Hippocampal formation (tissue), 2 donors: ENCODE data around the gene ZCCHC17.

Experiments used
- DNase-seq, 2 donors: peaks; one replicate each; lab custom pipeline; 2025; lab: John Stamatoyannopoulos, UW

Gene ZCCHC17

GRCh38 chr1:31394584-31395193 lies 97.9 kb downstream of the ZCCHC17 start:
- DNase-seq: peak; percentile 24 to 65

DNA sequence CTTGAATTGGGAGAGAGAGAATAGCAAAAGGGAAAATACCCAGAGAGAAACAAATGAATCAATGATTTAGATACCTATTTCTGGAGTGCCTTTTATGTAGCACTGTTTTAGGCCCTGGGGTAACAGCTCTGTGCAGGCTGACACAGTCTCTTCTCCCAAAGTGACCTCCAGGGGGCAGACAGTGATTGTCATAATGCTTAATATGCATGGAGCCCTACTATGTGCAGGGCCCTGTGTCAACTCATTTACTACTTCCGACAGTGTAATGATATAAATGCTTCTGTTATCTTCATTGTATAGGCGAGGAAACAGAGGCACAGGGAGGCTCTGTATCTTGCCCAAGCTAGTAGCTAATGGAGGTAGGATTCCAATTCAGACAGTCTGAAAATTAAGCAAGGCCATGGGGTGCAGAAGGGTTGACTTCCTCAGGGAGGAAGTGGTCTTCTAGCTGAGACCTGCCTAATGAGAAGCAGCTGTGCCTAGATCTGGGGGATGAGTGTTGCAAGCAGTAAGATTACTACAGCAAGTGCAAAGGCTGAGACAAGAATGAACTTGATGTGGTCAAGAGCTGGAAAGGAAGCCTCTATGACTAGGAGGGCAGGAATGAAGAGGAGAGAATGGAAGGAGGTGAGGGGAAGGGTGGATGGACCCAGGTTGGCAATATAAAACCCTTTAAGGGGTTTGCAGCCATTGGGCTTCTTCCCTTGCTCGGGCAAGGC lies 100.0 kb downstream of the ZCCHC17 start:
- DNase-seq: no peak

- no peak for DNase-seq
These were observed 100.7 kb downstream of the ZCCHC17 start for GRCh38 chr1:31397360-31398095.

- DNase-seq: no peak
These were observed 101.4 kb downstream of the ZCCHC17 start for GRCh38 chr1:31398246-31398645.

- DNase-seq: no peak
These were observed 103.1 kb downstream of the ZCCHC17 start for GRCh38 chr1:31399976-31400375.

GRCh38 chr1:31400393-31400792 lies 103.6 kb downstream of the ZCCHC17 start:
- DNase-seq: no peak

DNA sequence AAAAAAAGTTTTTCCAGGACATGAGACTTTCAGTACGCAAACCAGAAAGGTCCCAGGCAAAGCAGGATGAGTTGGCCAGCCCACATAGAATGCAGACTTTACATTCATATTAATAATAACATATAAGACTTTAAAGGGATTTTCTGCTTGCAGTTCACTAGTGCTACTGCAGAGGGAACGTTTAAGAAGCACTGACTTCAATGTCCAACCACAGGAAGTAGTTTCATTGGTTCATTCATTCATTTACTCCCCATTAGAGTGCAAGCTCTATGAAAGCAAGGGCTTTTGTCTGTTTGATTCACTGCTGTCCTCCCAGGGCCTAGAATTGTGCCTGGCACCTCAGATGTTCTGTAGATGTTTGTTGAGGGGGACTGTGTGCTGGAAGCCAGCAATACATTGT lies 104.4 kb downstream of the ZCCHC17 start:
- DNase-seq: no peak

DNA sequence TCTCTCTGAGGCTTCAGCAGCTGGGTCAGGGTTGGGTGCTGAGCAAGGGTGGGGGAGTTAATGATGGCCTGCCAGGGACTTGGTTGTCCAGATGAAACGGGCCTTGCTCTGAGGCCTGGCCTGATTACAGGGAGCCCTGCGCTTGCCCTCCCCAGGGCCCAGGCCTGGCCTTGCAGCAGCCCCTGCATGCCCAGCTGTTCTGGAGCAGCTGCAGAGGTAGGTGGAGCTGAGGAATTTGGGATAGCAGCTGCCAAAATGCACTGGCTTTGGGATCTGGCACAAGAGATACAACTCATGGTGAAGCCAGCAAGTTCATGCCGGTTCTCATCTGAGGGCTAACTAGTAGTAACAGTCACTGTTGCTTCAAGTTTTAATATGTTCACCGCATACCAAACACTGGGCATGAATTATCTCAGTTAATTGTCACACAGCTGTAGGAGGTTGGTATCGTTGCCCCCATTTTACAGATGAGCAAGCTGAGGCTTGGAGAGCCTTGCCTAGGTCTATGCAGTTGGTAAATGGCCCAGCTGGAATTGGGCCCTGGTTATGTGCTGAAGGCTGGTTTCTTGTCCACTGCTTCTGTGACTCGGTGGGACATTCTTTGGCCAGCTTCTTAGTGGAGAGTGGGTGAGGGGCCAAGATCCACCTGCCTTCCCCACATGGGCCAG lies 108.9 kb downstream of the ZCCHC17 start:
- no peak for DNase-seq

DNA sequence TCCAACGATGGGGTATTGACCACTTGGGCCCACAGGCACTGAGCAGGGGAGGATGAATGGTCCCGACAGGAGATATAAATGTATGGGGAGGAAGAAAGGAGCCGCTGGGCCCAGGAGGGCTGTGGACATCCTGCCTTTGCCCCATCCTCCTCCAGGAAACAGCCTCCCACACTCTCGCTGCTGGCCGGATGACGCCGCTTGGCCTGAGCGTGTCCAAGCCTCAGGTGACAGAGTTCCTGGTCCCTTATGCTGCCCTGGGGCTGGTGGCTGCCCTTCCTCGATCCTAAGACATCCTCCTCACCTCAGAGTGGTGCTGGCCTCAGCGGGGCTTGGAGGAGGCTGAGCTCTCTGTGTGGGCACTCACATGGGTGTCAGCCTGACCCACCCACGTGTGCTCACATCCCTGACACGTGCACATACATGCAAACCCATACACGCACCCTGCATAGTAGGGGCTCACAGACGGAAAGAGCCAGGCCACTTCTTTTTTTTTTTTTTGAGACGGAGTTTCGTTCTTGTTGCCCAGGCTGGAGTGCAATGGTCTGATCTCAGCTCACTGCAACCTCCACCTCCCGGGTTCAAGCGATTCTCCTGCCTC lies 110.3 kb downstream of the ZCCHC17 start:
- DNase-seq: no peak

GRCh38 chr1:31408788-31409318 lies 112.0 kb downstream of the ZCCHC17 start:
- no peak for DNase-seq

- no peak for DNase-seq
These were observed 113.4 kb downstream of the ZCCHC17 start for GRCh38 chr1:31409946-31410858.

GRCh38 chr1:31410871-31411270 lies 114.0 kb downstream of the ZCCHC17 start:
- no peak for DNase-seq

DNA sequence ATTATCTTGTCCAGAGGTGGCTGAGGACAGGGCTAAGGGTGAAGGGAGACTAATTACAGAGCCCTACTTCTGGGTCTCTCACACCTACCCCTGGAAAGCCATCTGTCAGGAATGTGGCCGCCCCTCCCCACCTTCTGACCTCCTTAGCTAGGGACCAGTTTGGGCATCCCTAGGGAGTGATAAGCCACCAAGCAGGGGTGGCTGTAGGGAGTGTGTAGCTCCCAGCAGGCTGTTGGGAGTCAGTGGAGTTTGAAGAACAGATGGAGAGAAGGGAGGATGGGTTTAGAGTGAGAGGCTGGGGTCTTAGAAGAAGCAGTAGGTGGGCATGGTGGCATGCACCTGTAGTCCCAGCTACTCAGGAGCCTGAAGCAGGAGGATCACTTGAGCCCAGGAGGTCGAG lies 115.4 kb downstream of the ZCCHC17 start:
- DNase-seq: no peak

GRCh38 chr1:31412732-31413404 lies 116.0 kb downstream of the ZCCHC17 start, which contains the start of gene SERINC2:
Gene SERINC2 (plus strand): TSS chr1:31413213. CDS start chr1:31413266, 53 bp downstream.
- DNase-seq: no peak

DNA sequence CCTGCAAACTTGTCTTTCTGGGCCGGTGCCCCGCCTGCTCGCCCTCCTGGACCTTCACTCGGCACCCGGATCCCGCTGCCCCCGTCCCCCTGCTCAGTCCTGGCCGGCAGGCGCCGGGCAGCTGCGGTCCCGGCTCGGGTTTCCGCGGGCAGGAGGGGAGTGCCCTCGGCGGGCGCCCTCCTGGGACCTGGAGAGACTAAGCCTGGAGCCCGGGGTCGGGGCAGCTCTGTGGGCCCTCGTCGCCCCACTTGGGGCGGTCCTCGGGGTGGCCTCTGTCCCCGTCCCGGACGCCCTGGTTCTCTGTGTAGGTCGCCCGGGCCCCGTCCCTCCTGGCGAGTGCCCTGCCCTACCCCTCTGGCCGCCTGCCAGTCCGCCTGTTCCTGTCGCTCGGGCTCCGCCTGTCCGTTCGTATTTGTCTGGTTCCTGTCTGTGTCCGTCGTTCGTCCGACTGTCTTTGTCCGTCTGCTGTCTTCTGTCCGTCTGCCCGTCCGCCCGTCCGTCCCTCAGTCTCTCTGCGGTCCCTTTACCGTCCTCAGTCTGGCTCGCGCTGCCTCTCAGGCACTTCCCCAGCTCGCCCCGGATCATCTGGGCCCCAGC lies 116.7 kb downstream of the ZCCHC17 start:
- no peak for DNase-seq
